CD8-positive, alpha-beta memory T cell (primary cell): ENCODE data around the gene CCNF. TPM values are rescaled to one million over a fixed set of nuclear protein-coding genes. Genes with fewer than 3 reads are reported as not detected.

ENCODE experiments used
- CTCF ChIA-PET: fragments of 350-600 bp; sonication (Branson Sonifier 250); formaldehyde crosslinking; loops from one replicate; lab custom pipeline; 2021; ENCODE audit warnings: antibody characterized with exemption; lab: Charles Lee
- POLR2A ChIA-PET: fragments of 350-600 bp; sonication (Branson Sonifier 250); formaldehyde crosslinking; loops from one replicate; lab custom pipeline; 2021; ENCODE audit warnings: antibody characterized with exemption; lab: Charles Lee
- DNase-seq, 5 donors: peaks; one replicate each; pipeline versions ENCODE4 v3.0.0 to v3.0.0-alpha.2; 2020 to 2022; ENCODE audit warnings: mixed read lengths in 1 of 5
- H3K27ac ChIP-seq: one replicate; pipeline ENCODE4 v1.7.0; 2013; ENCODE audit warnings: low read depth, mild to moderate bottlenecking, low read length, moderate library complexity
- H3K27me3 ChIP-seq: 2 replicates; pipeline ENCODE4 v1.7.0; 2013; ENCODE audit warnings: low read length, mild to moderate bottlenecking; ENCODE audit not compliant: insufficient read depth, poor library complexity, severe bottlenecking
- H3K36me3 ChIP-seq: 2 replicates; pipeline ENCODE4 v1.7.0; 2013; ENCODE audit warnings: mild to moderate bottlenecking, low read length, moderate library complexity; ENCODE audit not compliant: insufficient read depth
- H3K4me1 ChIP-seq: 2 replicates; pipeline ENCODE4 v1.7.0; 2013; ENCODE audit warnings: mild to moderate bottlenecking, low read length, moderate library complexity; ENCODE audit not compliant: insufficient read depth
- H3K4me3 ChIP-seq: 2 replicates; pipeline ENCODE4 v1.7.0; 2013; ENCODE audit warnings: mild to moderate bottlenecking, low read length
- H3K9me3 ChIP-seq: 2 replicates; pipeline ENCODE4 v1.7.0; 2013; ENCODE audit warnings: mild to moderate bottlenecking, low read length
- H3K27ac Mint-ChIP-seq, 8 donors: one replicate each; pipeline ENCODE4 v1.8.0; 2020 to 2021; ENCODE audit warnings: mixed read lengths in 8 of 8, mild to moderate bottlenecking in 6 of 8, inconsistent platforms in 3 of 8, moderate library complexity in 3 of 8
- H3K27me3 Mint-ChIP-seq, 2 donors: one replicate each; pipeline ENCODE4 v1.8.0; 2020 to 2021; ENCODE audit warnings: mixed read lengths in 2 of 2, mild to moderate bottlenecking in 1 of 2, moderate library complexity in 1 of 2
- H3K36me3 Mint-ChIP-seq, 3 donors: one replicate each; pipeline ENCODE4 v1.8.0; 2020 to 2021; ENCODE audit warnings: mixed read lengths in 3 of 3, inconsistent platforms in 1 of 3, mild to moderate bottlenecking in 1 of 3
- H3K4me1 Mint-ChIP-seq, 3 donors: one replicate each; pipeline ENCODE4 v1.8.0; 2020 to 2021; ENCODE audit warnings: mixed read lengths in 3 of 3, inconsistent platforms in 1 of 3, mild to moderate bottlenecking in 1 of 3
- H3K4me3 Mint-ChIP-seq, 7 donors: one replicate each; pipeline ENCODE4 v1.8.0; 2020 to 2021; ENCODE audit warnings: mixed read lengths in 7 of 7, mild to moderate bottlenecking in 6 of 7, moderate library complexity in 4 of 7, inconsistent platforms in 2 of 7
- H3K9me3 Mint-ChIP-seq, 5 donors: one replicate each; pipeline ENCODE4 v1.8.0; 2020 to 2022; ENCODE audit warnings: mixed read lengths in 5 of 5, mild to moderate bottlenecking in 3 of 5, moderate library complexity in 2 of 5, inconsistent platforms in 1 of 5
- polyA plus RNA-seq: library from polyadenylated mRNA; unstranded; fragments of 300-500 nt; fragmentation: Illumina TruSeq; gene quantifications from one replicate; pipeline ENCODE4 v1.2.3, GENCODE V29; 2021
- total RNA-seq, 2 experiments: library from RNA; stranded (reverse); gene quantifications; one replicate each; pipeline ENCODE4 v1.2.3, GENCODE V29; 2021

The CCNF gene
- total and polyA plus RNA-seq, 3 experiments from 2014 or later = 2.6 to 30.8 (median 30.5) TPM

DNA sequence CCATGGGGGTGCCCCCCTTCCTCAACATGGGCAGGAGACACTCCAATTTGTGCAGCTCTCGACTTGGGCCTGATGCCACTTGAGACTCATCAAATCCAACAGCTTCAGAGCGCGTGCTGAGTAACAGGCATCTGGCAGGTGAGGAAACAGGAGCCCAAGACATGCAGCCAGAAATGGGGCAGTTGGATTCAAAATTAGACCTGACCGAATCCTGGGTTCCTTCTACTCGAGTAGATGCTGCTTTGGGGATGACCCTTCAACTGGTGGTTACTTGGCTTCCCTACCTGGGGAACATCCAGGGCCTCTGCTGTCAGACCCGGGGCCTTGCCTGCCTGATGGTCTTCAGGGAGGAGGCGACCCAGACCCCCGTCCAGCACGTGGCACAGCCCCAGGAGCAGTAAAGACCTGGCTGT, 41.4 kb downstream of the CCNF start:
- Histone ChIP-seq H3K36me3 (no peaks in the 10 kb centered on the region), H3K27me3 (peaks cover 36% of the 10 kb centered on the region), H3K4me3 (no peak overlapping the region), H3K9me3 (no peaks in the 10 kb centered on the region), H3K4me1 (peaks cover 12% of the 10 kb centered on the region), H3K27ac (no peak overlapping the region)
- no peak for DNase-seq
- H3K9me3 Mint-ChIP-seq = no peaks in the 10 kb centered on the region
- no peak overlapping the region for H3K27ac Mint-ChIP-seq
- peaks cover 3 to 22% (median 8%) of the 10 kb centered on the region in 3 donors for H3K4me1 Mint-ChIP-seq
- peak overlapping the region in 2 of 7 donors; percentile 22 to 51 for H3K4me3 Mint-ChIP-seq
- POLR2A ChIA-PET = interaction anchor here (1.1 kb wide), 1 partner anchor 11 kb away, joined by 3 read pairs; the partner anchor contains the start of gene TEDC2
- peaks cover 25 to 34% of the 10 kb centered on the region in 2 donors for H3K27me3 Mint-ChIP-seq
- H3K36me3 Mint-ChIP-seq = no peaks in the 10 kb centered on the region
- CTCF ChIA-PET = no interaction called here

- ChIA-PET POLR2A (interaction anchor here (0.8 to 1.1 kb wide), 2 partner anchors 11 to 15 kb away, joined by 3 read pairs; partner anchors contain the start of gene TEDC2), CTCF (no interaction called here)
- H3K4me3 ChIP-seq = no peak within 1 kb of the TSS
- peaks cover 36% of the 10 kb centered on the region for H3K27me3 ChIP-seq
- no peaks in the 10 kb centered on the region for H3K36me3 ChIP-seq
- Mint-ChIP-seq H3K27ac (no peak within 1 kb of the TSS), H3K4me1 (peaks cover 7 to 26% (median 11%) of the 10 kb centered on the region in 3 donors), H3K36me3 (no peaks in the 10 kb centered on the region), H3K4me3 (peak within 1 kb of the TSS in 2 of 7 donors; percentile 22 to 51), H3K27me3 (peaks cover 25 to 34% of the 10 kb centered on the region in 2 donors), H3K9me3 (no peaks in the 10 kb centered on the region)
- DNase-seq = no peak
- H3K27ac ChIP-seq = no peak within 1 kb of the TSS
- no peaks in the 10 kb centered on the region for H3K9me3 ChIP-seq
- H3K4me1 ChIP-seq = peaks cover 17% of the 10 kb centered on the region
Observed at GRCh38 chr16:2471016-2471652, 41.9 kb downstream of the CCNF start, which contains the start of gene NTN3. NTN3 (plus strand) TSS chr16:2471297; CDS start chr16:2471702, 405 bp downstream.

DNA sequence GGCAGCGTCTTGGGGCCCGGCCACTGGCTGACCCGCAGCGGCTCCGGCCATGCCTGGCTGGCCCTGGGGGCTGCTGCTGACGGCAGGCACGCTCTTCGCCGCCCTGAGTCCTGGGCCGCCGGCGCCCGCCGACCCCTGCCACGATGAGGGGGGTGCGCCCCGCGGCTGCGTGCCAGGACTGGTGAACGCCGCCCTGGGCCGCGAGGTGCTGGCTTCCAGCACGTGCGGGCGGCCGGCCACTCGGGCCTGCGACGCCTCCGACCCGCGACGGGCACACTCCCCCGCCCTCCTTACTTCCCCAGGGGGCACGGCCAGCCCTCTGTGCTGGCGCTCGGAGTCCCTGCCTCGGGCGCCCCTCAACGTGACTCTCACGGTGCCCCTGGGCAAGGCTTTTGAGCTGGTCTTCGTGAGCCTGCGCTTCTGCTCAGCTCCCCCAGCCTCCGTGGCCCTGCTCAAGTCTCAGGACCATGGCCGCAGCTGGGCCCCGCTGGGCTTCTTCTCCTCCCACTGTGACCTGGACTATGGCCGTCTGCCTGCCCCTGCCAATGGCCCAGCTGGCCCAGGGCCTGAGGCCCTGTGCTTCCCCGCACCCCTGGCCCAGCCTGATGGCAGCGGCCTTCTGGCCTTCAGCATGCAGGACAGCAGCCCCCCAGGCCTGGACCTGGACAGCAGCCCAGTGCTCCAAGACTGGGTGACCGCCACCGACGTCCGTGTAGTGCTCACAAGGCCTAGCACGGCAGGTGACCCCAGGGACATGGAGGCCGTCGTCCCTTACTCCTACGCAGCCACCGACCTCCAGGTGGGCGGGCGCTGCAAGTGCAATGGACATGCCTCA, 42.6 kb downstream of the CCNF start:
- Mint-ChIP-seq H3K36me3 (no peaks in the 10 kb centered on the region), H3K27ac (no peak overlapping the region), H3K9me3 (no peaks in the 10 kb centered on the region), H3K27me3 (peaks cover 21 to 31% of the 10 kb centered on the region in 2 donors), H3K4me3 (peak overlapping the region in 1 of 7 donors; percentile 23), H3K4me1 (peaks cover 15 to 34% (median 17%) of the 10 kb centered on the region in 3 donors)
- POLR2A ChIA-PET = interaction anchor here (0.5 to 0.8 kb wide), 2 partner anchors 16 to 17 kb away, joined by 3 to 7 read pairs; no protein-coding TSS in a partner anchor
- H3K9me3 ChIP-seq = no peaks in the 10 kb centered on the region
- no peak overlapping the region for H3K27ac ChIP-seq
- no peaks in the 10 kb centered on the region for H3K36me3 ChIP-seq
- CTCF ChIA-PET = no interaction called here
- H3K4me1 ChIP-seq = peaks cover 19% of the 10 kb centered on the region
- peaks cover 36% of the 10 kb centered on the region for H3K27me3 ChIP-seq
- no peak overlapping the region for H3K4me3 ChIP-seq
- no peak for DNase-seq

DNA sequence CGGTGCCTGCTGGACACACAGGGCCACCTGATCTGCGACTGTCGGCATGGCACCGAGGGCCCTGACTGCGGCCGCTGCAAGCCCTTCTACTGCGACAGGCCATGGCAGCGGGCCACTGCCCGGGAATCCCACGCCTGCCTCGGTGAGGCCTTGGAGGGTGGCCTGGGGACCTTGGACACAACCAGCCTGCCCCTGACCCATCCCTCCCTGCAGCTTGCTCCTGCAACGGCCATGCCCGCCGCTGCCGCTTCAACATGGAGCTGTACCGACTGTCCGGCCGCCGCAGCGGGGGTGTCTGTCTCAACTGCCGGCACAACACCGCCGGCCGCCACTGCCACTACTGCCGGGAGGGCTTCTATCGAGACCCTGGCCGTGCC, 43.2 kb downstream of the CCNF start:
- CTCF ChIA-PET = no interaction called here
- peak overlapping the region in 3 of 7 donors; percentile 23 to 79 (median 67) for H3K4me3 Mint-ChIP-seq
- H3K9me3 ChIP-seq = no peaks in the 10 kb centered on the region
- H3K4me3 ChIP-seq = no peak overlapping the region
- H3K4me1 Mint-ChIP-seq = peaks cover 17 to 36% (median 18%) of the 10 kb centered on the region in 3 donors
- POLR2A ChIA-PET = interaction anchor here (0.5 kb wide), 1 partner anchor 17 kb away, joined by 7 read pairs; no protein-coding TSS in a partner anchor
- no peaks in the 10 kb centered on the region for H3K36me3 Mint-ChIP-seq
- H3K27me3 ChIP-seq = peaks cover 36% of the 10 kb centered on the region
- peaks cover 19% of the 10 kb centered on the region for H3K4me1 ChIP-seq
- no peak for DNase-seq
- H3K9me3 Mint-ChIP-seq = no peaks in the 10 kb centered on the region
- H3K27ac ChIP-seq = no peak overlapping the region
- H3K27me3 Mint-ChIP-seq = peaks cover 20 to 25% of the 10 kb centered on the region in 2 donors
- H3K36me3 ChIP-seq = no peaks in the 10 kb centered on the region
- peak overlapping the region in 1 of 8 donors; percentile 62 for H3K27ac Mint-ChIP-seq

- Histone ChIP-seq H3K27ac (no peak overlapping the region), H3K4me3 (no peak overlapping the region), H3K9me3 (no peaks in the 10 kb centered on the region), H3K36me3 (no peaks in the 10 kb centered on the region), H3K27me3 (peaks cover 36% of the 10 kb centered on the region), H3K4me1 (peaks cover 19% of the 10 kb centered on the region)
- Mint-ChIP-seq H3K27me3 (peaks cover 20 to 25% of the 10 kb centered on the region in 2 donors), H3K36me3 (no peaks in the 10 kb centered on the region), H3K27ac (peak overlapping the region in 1 of 8 donors; percentile 62), H3K4me3 (peak overlapping the region; percentile 60 to 91 (median 79)), H3K9me3 (no peaks in the 10 kb centered on the region), H3K4me1 (peaks cover 21 to 36% (median 22%) of the 10 kb centered on the region in 3 donors)
- ChIA-PET CTCF (no interaction called here), POLR2A (no interaction called here)
- no peak for DNase-seq
Observed at GRCh38 chr16:2472885-2473445, 43.7 kb downstream of the CCNF start.

DNA sequence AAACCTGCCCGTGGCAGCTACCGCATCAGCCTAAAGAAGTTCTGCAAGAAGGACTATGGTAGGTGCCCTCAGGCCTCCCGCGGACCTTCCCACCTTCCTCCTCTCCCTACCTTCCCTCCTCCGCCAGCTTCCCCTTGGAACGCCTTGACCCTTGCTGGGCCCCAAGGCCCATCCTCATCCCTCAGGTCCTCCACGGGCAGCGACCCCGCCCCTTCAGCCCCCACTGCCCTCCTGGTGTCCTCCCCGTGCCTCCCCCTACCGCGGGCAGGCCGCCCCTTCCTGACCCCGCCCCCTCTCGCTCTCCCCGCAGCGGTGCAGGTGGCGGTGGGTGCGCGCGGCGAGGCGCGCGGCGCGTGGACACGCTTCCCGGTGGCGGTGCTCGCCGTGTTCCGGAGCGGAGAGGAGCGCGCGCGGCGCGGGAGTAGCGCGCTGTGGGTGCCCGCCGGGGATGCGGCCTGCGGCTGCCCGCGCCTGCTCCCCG, 44.2 kb downstream of the CCNF start:
- H3K36me3 ChIP-seq = no peaks in the 10 kb centered on the region
- Mint-ChIP-seq H3K9me3 (no peaks in the 10 kb centered on the region), H3K27ac (peak overlapping the region in 1 of 8 donors; percentile 62), H3K27me3 (peaks cover 19 to 22% of the 10 kb centered on the region in 2 donors), H3K4me1 (peaks cover 20 to 32% (median 22%) of the 10 kb centered on the region in 3 donors), H3K36me3 (no peaks in the 10 kb centered on the region), H3K4me3 (peak overlapping the region; percentile 77 to 91 (median 79))
- no peak overlapping the region for H3K27ac ChIP-seq
- peak in 2 of 5 donors; percentile 14 to 43 for DNase-seq
- CTCF ChIA-PET = interaction anchor here (1.0 kb wide), 1 partner anchor 27 kb away, joined by 3 read pairs; no protein-coding TSS in a partner anchor
- no peak overlapping the region for H3K4me3 ChIP-seq
- H3K4me1 ChIP-seq = peaks cover 15% of the 10 kb centered on the region
- POLR2A ChIA-PET = no interaction called here
- no peaks in the 10 kb centered on the region for H3K9me3 ChIP-seq
- H3K27me3 ChIP-seq = peaks cover 36% of the 10 kb centered on the region

DNA sequence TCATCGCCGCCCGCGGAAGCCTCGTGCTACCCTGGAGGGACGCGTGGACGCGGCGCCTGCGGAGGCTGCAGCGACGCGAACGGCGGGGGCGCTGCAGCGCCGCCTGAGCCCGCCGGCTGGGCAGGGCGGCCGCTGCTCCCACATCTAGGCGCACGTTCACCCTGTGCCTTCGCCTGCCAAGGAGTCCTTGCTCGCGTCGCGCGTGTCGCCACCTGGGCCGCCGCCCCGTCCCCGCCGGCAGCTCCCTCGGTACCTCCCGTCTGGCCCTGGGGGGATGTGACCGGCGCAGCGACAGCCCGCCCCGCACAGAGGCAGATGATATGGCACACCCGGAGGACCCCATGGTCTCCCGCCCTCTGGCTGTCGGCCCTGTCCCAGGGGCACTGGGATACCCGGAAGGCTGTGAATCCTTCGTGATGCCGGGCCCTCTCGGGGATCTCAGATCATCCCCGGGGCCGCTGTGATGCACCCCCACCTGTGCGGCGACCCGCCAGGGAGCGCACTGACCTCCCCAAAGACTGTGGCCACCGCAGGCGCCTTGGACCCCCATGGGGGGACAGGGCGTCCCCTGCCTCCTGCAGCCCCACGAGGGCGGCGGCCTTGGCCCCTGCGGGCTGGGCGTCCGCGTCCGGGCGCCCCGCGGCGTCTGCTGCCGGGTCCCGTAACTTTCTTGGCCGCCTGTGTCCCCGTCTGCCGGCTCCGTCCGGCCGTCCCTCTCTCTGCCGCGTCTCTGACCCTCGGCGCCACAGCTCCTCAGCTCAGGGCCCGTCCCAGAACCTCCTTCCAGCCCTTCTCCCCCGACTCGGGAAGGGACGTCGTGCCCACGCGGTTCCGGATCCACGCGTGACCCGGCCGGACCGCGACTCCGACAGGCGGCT, 45.0 kb downstream of the CCNF start:
- ChIA-PET CTCF (interaction anchor here (0.6 to 1.5 kb wide), 7 partner anchors 13 to 222 kb away, joined by 3 to 7 read pairs (median 3); partner anchors contain the start of gene TEDC2), POLR2A (interaction anchor here (0.6 to 0.7 kb wide), 2 partner anchors 13 to 47 kb away, joined by 3 read pairs; no protein-coding TSS in a partner anchor)
- Histone ChIP-seq H3K27me3 (peaks cover 33% of the 10 kb centered on the region), H3K36me3 (no peaks in the 10 kb centered on the region), H3K9me3 (no peaks in the 10 kb centered on the region), H3K27ac (peak overlapping the region; percentile 61), H3K4me3 (peak overlapping the region; percentile 58), H3K4me1 (peaks cover 14% of the 10 kb centered on the region)
- DNase-seq = peak; percentile 44 to 74 (median 63)
- Mint-ChIP-seq H3K9me3 (no peaks in the 10 kb centered on the region), H3K27me3 (peaks cover 18 to 21% of the 10 kb centered on the region in 2 donors), H3K27ac (peak overlapping the region in 1 of 8 donors; percentile 43), H3K36me3 (no peaks in the 10 kb centered on the region), H3K4me3 (peak overlapping the region; percentile 65 to 88 (median 74)), H3K4me1 (peaks cover 20 to 30% (median 22%) of the 10 kb centered on the region in 3 donors)
